Stomach (tissue), 9 donors: Measurements from ENCODE around the gene STIL. TPM values are rescaled to one million over a fixed set of nuclear protein-coding genes. Genes with fewer than 3 reads are reported as not detected.

Experiments used
- DNase-seq, 2 donors: peaks; one replicate each; pipeline versions ENCODE4 v3.0.0 to v3.0.0-alpha.2; 2013 to 2019
- H3K27ac ChIP-seq, 5 donors: fragments of 200-600 bp in 4 of 5; sonication (generic) in 4 of 5; one replicate each; pipeline ENCODE4 v1.5.1; 2013 to 2019; ENCODE audit warnings: mild to moderate bottlenecking in 1 of 5, moderate library complexity in 1 of 5
- H3K27me3 ChIP-seq, 3 donors: fragments of 200-600 bp; sonication (generic); one replicate each; pipeline ENCODE4 v1.5.1; 2017 to 2019; ENCODE audit warnings: mixed run types in 1 of 3
- H3K36me3 ChIP-seq, 4 donors: fragments of 200-600 bp; sonication (generic); 1 replicate in 3 of 4; 2 replicates in 1 of 4; pipeline ENCODE4 v1.5.1; 2016 to 2019
- H3K4me1 ChIP-seq, 4 donors: fragments of 200-600 bp; sonication (generic); one replicate each; pipeline ENCODE4 v1.5.1; 2016 to 2019
- H3K4me3 ChIP-seq, 4 donors: fragments of 200-600 bp; sonication (generic) in 3 of 4; one replicate each; pipeline ENCODE4 v1.5.1; 2016 to 2019; ENCODE audit warnings: mild to moderate bottlenecking in 1 of 4
- H3K9me3 ChIP-seq, 4 donors: fragments of 200-600 bp; sonication (generic); one replicate each; pipeline ENCODE4 v1.5.1; 2016 to 2019
- CTCF ChIP-seq, 7 experiments: fragments of 450-650 bp in 4 of 7; fragments of 200-600 bp in 3 of 7; sonication (generic) in 3 of 7; IDR thresholded peaks; one replicate each; pipeline ENCODE4 v1.5.1; 2016 to 2019; ENCODE audit warnings: antibody characterized with exemption in 7 of 7, control low read depth in 2 of 7, mild to moderate bottlenecking in 1 of 7
- EP300 ChIP-seq: sonication (generic); formaldehyde crosslinking; IDR thresholded peaks from one replicate; pipeline ENCODE4 v1.6.1; 2017; ENCODE audit warnings: antibody characterized with exemption
- POLR2A ChIP-seq, 4 donors: fragments of 450-650 bp; IDR thresholded peaks; one replicate each; pipeline ENCODE4 v1.6.1; 2016; ENCODE audit warnings: antibody characterized with exemption in 4 of 4, control low read depth in 2 of 4, mild to moderate bottlenecking in 1 of 4, moderate library complexity in 1 of 4
- POLR2AphosphoS5 ChIP-seq, 3 donors: sonication (generic); formaldehyde crosslinking; IDR thresholded peaks; one replicate each; pipeline ENCODE4 v1.6.1; 2016; ENCODE audit warnings: antibody characterized with exemption in 3 of 3
- WGBS, 5 donors: extraction: QIAGEN DNeasy Blood & Tissue Kit in 3 of 5; methylation state at CpG; one replicate each; pipeline versions ENCODE4 v1.1.5 to v1.1.7; 2013 to 2018; 5-methylcytosine and 5-hydroxymethylcytosine counted together
- intact Hi-C: fragments of 100-400 bp; cut with DNase I; formaldehyde crosslinking; loops from one replicate; pipeline ENCODE4 v1.15.1; 2023; ENCODE audit warnings: low total_unique reads
- polyA plus RNA-seq, 3 donors: library from polyadenylated mRNA; stranded (reverse); fragments of 200-250 nt; gene quantifications; one replicate each; pipeline ENCODE4 v1.2.3, GENCODE V29; 2013
- total RNA-seq, 5 donors: library from RNA; depleted of rRNA; stranded (reverse); fragments of >200 nt; gene quantifications; one replicate each; pipeline versions ENCODE4 v1.1.0 to v1.2.3, GENCODE V29; 2014 to 2016
- donor health status: healthy with polysubstance abuse.
- donor health status: Bipolar disorder and iron deficiency.
- donor health status: healthy.

STIL gene
- total and polyA plus RNA-seq, 8 donors = 0.61 to 44.9 (median 3.4) TPM

DNA sequence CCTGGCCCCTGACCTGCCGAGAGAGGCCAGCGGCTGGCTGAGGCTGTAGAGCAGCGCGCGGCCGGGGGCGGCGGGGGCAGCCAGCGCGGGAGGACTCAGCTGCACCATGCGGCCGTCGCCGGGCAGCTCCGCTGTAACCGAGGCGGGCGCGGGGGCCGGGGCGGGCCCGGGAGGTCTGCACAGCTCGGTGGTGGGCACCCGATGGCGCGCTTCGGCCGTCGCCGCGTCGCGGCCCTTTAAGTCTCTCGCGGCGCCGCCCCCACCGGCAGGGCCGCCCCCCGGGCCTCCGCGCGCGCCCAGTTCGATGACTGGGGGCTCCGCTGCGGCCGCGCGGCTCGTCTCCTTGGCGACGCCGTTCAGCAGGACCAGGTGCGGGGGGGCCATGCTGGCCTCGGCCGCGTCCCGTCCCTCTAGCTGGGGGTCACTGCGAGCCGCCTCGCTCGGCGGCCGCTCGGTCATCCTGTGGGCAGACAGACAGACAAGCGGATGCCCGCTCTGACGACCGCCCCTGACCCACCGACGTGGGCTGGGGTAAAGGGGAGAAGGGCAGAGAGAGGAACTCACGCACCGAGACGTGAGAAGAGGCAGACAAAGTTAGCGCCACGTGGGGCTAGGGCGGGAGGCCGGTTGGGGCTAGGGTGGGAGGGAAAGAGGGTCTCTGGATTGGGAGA, 88.4 kb downstream of the STIL start:
- H3K36me3 ChIP-seq = no peaks in the 10 kb centered on the region

GRCh38 chr1:47224676-47225399, 89.1 kb downstream of the STIL start:
- TF ChIP-seq POLR2AphosphoS5 (IDR thresholded peaks at IDR 0.05) = no peak
- TF ChIP-seq CTCF (IDR thresholded peaks at IDR 0.05) = no peak
- TF ChIP-seq POLR2A (IDR thresholded peaks at IDR 0.05) = no peak
- no peak for TF ChIP-seq EP300
- Histone ChIP-seq H3K4me3 (peak overlapping the region; percentile 25 to 49 (median 36)), H3K36me3 (no peaks in the 10 kb centered on the region), H3K4me1 (peaks cover 17 to 31% (median 25%) of the 10 kb centered on the region in 4 donors), H3K9me3 (no peaks in the 10 kb centered on the region), H3K27me3 (peaks cover 30 to 95% (median 71%) of the 10 kb centered on the region in 3 donors), H3K27ac (peak overlapping the region in 1 of 5 donors; percentile 0)
- intact Hi-C loops = no loop called here
- DNase-seq = no peak
- WGBS, 5 donors = 5 to 13% (median 8%) methylated on average over 19 to 30 of the region's 30 CpGs

More for the DNA sequence above, 88.4 kb downstream of the STIL start:
- Histone ChIP-seq H3K4me3 (peak overlapping the region; percentile 25 to 49 (median 36)), H3K9me3 (no peaks in the 10 kb centered on the region), H3K4me1 (peaks cover 17 to 35% (median 29%) of the 10 kb centered on the region in 4 donors), H3K27me3 (peaks cover 37 to 100% (median 79%) of the 10 kb centered on the region in 3 donors), H3K27ac (peak overlapping the region in 3 of 5 donors; percentile 0 to 37 (median 28))
- 2 to 9% (median 3%) methylated on average over 19 to 78 of the region's 79 CpGs for WGBS, 5 donors
- intact Hi-C loops = no loop called here
- peak in 1 of 2 donors; percentile 51 for DNase-seq
- no peak for TF ChIP-seq EP300
- TF ChIP-seq POLR2AphosphoS5 (IDR thresholded peaks at IDR 0.05) = no peak
- TF ChIP-seq POLR2A (IDR thresholded peaks at IDR 0.05) = no peak
- TF ChIP-seq CTCF (IDR thresholded peaks at IDR 0.05) = no peak

GRCh38 chr1:47223921-47224675, 89.8 kb downstream of the STIL start:
- 24 to 37% (median 30%) methylated on average over 8 to 9 of the region's 9 CpGs for WGBS, 5 donors
- Histone ChIP-seq H3K9me3 (no peaks in the 10 kb centered on the region), H3K27me3 (peaks cover 23 to 92% (median 64%) of the 10 kb centered on the region in 3 donors), H3K4me3 (no peak overlapping the region), H3K4me1 (peaks cover 15 to 25% (median 20%) of the 10 kb centered on the region in 4 donors), H3K27ac (no peak overlapping the region), H3K36me3 (no peaks in the 10 kb centered on the region)
- intact Hi-C loops = no loop called here
- no peak for DNase-seq
- no peak for TF ChIP-seq POLR2AphosphoS5 (IDR thresholded peaks at IDR 0.05)
- TF ChIP-seq POLR2A (IDR thresholded peaks at IDR 0.05) = no peak
- no peak for TF ChIP-seq CTCF (IDR thresholded peaks at IDR 0.05)
- no peak for TF ChIP-seq EP300
